LoVo (cell line): ENCODE results near the gene ESYT2.

Source experiments
- DNase-seq: peaks from one replicate; pipeline ENCODE4 v3.0.0-alpha.2; 2016; ENCODE audit warnings: low spot score

ESYT2 gene

DNA sequence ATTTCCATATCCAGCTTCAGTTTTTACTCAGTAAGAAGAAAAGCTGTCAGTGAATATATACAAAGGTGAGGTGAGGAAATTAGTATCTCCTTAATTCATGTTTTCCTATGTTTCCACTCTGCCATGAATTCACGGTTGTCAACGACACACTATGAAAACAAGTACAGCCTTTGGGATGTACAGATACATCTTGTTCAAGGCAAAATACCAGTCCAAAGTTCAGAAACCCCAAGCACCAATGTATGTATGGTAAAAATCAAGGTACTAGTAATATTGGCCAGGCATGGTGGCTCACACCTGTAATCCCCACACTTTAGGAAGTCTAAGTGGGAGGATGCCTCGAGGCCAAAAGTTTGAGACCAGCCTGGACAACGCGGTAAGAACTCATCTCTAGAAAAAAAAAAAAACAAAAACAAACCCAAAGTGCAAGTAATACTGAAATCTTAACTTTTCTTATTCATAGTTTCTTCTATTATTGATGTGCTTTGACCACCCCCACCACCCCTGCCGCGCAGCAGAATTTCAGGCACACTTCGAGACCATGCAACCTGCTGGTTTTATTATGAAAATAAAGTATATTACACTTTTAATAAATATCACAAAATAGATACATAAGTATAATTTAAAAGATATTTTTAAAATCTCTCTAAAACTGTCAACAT, 3.5 kb downstream of the ESYT2 start:
- DNase-seq = no peak

DNA sequence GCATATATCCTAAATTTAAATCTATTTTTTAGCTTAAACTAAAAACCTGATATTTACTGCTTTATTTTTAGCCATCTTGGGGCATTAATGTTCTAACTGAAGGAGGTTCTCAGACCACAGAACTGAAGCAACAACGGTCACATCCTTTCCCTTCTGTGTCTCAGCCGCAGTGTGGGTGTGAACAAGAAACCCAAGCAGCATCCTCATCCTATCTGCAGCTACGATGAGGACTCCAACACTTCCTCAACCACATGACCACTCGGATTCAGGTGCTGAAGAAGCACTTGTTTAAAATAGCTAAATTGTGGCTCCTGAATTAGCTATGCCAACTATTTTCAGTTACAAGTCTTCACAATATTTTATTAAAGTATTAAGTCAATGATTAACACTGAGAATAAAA, 5.3 kb downstream of the ESYT2 start:
- DNase-seq = no peak

DNA sequence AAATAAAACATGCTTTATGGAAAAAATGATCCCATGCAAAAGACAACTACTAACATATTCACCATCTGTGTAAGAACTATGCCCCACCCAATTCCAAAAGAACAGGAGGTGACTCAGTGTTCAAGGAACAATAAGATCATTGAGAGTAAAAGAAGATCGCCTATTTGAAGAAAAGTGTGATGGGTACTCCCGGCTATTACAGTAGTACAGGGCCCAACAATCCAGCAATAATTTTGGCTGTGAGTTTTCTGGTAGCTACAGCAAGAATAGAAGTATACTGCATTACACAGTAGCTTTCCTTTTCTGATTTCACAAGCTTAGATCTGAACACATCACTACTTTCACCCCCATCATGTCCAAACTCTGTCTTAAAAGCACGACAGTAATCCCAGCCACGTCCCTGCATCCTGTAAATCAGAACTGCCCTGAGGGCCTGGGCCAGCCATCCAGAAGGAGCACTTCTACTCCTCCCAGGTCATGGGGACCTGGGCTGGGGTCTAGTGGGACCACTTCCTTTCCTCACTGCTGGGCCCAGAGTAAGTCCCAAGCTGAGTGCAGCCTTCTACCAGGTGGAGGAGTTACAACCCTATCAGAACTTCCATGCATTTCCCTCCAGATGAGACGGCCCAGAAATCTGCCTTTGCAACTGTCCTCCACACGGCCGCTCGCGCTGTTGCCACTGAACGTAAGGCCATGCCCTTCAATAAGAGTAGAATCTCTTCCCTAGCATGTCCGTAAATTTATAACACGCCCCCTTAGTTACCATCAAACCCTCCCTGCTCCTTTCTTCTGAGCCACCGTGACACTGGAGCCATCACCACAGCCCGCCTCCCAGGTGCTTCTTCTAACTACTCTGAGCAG, 7.9 kb downstream of the ESYT2 start:
- peak; percentile 88 for DNase-seq

DNA sequence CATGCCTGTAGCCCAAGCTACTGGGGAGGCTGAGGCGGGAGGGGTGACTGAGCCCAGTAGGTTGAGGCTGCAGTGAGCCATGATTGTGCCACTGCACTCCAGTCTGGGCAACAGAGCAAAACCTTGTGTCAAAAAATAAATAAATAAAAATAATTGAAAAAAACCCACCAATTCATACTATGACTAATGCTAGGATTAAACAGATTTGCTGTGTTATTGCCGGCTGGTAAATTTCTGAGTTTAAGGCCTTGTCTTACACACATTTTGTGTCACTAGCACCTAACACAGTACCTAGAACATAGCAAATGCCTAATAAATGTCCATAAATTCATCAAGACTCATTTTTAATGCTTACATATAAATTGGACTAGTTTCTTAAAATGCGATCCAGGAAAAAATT, 8.7 kb downstream of the ESYT2 start:
- peak; percentile 2 for DNase-seq

DNA sequence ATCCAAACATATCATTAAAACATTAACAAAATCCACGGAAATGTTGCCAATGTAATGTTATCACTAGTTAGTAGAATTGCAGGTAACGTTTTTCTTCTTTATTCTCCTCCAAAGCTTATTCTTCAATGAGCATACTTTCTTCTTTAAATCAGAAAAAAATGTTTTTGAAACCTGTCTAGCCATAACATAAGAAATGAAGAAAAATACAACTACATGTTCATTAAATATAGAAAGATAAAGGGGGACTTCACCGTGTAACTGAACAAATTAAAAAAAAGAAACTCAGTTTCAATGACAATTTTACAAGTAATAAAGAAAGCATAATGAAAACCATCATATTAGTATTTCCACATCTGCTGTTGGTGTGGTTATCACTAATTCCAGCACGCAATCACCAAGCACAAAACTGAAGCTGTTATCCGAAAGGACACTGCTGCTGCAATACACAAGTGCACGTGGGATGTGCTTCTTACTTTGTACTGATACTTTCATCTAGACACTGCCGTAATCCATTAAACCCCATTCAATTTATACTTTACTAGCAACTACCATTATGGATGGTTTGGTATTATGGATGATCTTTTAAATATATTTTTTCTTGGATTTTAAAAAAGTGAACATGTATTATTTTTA, 9.6 kb downstream of the ESYT2 start:
- no peak for DNase-seq

DNA sequence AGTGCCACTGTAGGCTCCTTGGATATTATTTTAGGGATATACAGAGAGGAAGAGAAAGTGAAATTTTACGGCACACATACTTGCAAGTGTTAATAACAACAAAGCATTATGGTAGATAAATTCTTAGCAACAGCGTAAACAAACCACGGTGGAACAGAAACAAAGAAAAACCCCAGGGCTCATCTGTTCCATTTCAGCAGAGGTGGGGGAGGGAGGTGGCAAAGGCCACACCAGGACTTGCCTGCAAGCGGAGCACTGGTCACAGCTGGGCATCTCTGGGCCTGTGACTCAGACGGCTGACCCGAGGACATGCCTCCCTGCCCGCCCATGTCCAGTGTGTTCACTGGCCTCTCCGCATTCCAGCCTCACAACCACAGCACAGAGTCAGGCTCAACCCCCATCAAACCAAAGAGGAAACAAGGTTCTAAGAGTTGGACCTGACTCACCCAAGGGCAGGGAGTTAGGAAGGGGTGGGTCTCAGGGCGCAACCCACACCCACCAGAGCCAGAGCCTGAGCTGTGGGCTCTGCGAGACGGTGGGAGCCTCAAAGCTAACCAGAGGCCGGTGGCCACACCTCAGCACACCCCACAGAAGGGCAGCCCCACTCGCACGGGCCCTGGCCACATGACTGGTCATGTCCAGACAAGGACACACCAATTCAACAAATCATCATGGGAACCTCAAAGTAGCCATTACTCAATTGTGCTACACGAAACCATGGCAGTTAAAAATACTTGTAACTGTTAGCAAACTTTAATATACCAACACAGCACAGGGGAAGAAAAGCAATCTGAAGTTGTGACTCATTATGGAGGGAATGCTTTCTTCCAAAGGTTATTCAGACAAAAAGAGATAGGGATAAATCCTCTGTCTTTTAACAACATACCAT, 10.7 kb downstream of the ESYT2 start:
- peak; percentile 95 for DNase-seq

DNA sequence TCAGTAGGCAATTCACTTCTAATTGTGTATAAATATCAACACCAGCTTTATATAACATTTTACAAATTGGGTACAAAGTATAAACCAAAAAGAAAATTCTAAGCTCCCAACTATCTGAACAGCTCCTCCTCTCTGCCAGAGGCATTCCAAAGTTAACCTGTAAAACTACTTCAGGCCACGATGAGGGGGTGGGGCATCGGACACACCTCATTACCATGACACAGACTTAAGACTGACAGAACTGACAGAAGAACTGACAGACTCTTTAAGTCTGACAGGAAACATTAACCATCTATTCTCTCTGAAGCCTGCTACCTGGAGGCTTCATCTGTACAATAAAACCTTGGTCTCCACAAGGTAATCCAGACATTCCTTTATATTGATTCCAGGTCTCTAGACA, 12.3 kb downstream of the ESYT2 start:
- peak; percentile 72 for DNase-seq

DNA sequence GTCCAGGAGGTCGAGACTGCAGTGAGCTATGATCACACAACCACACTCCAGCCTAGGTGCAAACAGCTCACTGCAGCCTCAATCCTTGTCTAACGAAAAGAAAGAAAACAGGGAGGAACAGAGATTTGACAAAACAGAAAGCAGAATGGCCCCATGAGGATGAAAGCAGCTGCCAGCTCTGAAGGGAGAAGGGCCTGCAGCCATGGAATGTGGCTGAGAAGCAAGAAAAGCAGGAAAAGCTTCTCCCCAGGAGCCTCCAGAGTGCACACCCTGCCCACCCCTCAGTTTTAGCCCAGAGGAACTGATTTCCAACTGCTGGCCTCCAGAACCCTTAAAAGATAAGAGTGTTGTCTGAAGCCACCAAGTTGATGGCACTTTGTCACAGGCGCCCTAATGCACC, 13.0 kb downstream of the ESYT2 start:
- no peak for DNase-seq

DNA sequence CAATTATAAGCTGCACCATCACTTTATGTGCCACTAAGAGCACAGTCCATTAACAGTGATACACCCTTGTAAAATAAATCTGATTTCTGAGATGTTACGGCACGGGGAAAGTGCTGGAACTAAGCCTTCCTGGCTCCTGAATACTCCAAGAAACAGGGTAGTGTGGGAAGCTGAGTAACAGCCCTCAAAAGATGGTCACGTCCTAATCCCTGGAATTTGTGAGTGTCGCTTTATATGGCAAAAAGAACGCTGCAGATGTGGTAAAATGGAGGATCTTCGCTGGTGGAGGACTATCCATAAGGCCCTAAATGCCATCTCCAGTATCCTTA, 13.5 kb downstream of the ESYT2 start:
- DNase-seq = no peak

DNA sequence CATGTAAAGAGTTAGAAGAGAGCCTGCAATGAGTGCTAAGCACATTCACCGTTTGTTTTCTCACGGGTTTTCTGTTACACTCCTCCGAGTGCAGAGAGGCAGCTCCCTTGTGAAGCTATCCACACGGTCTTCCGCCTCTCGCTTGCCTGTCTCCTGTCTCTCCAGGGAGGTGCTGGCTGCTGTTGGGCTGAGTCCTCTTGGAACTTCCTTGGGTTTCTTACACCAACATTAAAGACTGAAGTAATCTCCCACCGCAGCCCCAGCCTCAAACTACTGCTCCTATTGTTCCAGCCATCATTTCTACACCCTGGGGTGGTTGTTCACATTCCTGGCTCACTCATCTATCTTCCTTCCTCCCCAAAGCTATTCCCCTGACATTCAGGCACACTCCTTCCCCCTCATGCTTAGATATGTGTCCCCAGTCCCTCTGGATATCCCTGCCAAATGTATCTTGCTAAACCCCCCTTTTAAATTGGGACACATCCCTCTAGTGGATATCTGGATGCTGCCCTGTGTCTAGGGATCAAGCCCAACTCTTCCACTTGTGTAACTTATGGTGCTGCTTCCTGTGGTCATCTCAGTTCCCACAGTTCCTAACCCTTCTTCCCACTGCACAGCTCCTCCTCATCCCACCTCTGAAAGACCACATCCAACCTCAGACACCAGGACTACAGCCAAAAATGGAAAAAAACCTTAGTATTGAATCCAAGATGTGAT, 14.1 kb downstream of the ESYT2 start:
- DNase-seq = no peak

DNA sequence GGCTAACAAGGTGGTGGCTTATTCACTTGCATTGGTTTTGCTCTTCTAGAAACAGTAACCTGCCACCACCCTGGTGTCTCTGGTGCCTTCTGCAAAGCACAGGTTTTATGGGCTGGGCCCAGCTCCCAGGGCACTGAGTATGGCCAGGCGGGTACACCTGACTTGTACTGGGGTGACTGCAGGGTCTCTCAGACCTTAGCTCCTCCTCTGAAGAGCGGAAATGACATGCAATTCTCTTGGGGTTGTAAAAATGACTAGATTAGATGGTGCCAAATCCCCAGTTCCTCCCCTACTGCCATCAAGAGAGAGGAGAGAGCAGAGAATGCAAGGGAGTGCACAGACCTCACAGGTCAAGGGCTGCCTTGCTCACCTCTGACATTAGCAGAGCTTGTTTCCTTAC, 14.7 kb downstream of the ESYT2 start:
- DNase-seq = no peak

DNA sequence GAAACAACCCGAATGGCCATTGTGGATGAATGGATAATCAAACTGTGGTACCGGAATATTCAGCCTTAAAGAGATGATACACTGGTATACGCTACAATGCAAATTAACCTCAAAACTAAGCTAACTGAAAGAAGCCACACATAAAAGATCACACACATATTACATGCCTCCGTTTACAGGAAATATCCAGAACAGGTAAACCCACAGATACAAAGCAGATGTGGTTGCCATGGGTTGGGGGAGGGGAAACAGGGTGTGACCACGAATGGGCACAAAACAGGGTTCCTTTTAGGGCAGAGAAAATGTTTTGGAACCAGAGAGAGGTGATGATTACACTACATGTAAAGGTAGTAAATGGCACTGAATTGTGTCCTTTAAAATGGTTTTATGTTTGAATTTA, 16.6 kb downstream of the ESYT2 start:
- DNase-seq = no peak

DNA sequence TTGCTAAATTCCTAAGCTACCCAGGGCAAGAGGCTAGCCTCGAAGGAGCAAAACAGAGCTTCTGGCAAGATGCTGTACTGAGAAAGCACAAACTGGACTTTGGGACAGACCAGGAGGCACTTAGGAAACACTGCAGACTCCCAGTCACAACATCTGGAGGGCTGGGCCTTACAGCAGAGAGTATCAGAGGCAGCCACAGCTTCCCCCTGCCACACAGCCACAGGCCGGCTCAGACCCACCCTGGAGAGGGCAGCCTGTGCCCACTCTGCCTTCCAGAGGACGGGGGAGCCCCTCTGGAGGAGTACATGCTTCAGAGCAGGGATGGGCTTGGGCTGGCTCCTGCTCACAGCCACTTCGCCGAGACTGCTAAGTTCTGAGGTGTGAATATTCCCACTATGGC, 17.4 kb downstream of the ESYT2 start:
- no peak for DNase-seq

DNA sequence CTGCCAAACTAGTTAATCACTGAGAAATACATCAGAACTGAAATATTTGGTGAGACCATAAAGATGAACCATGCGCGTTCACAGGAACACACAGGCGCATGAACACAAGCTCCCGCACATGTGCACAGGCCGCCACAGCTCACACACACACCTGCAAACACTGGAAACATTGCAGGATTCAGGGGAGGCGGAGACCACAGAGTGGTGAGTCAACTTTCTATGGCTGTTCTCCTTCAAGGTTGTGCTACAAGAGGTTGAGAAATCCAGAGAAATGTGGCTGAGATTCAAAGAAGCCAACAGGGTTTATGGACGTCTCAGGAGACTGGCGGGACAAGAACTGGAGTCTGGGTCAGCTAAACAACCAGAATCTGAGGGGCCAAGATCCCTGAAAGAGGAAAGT, 17.8 kb downstream of the ESYT2 start:
- peak; percentile 19 for DNase-seq

DNA sequence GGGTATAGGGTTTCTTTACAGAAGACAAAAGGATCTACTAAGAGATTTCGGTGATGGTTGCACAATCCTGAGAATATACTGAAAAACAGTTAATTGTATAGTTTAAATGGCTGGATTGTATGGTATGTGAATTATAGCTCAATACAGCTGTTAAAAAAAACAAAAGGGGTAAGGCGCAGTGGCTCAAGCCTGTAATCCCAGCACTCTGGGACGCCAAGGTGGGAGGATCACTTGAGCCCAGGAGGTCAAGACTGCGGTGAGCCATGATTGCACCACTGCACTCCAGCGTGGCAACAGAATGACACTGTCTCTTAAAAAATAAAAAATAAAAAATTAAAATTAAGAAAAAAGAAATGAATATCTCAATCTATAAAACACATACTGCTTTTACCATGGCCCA, 18.5 kb downstream of the ESYT2 start:
- no peak for DNase-seq

DNA sequence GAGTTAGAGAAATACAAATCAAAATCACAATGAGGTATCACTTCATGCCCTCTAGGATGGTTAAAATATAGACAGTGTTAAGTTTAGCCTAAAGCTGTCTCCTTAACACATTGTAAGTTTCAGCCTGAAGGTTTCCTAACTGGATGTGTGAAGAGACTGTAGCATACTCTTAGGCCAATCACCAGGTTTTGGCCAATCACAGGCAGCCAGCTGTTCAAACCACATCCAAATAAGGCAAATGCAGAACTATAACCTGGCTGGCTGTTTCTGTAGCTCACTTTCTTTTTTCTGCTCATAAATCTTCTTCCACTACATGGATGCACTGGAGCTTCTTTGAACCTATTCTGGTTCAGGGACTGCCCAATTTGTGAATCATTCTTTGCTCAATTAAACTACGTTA, 19.7 kb downstream of the ESYT2 start:
- DNase-seq = no peak

DNA sequence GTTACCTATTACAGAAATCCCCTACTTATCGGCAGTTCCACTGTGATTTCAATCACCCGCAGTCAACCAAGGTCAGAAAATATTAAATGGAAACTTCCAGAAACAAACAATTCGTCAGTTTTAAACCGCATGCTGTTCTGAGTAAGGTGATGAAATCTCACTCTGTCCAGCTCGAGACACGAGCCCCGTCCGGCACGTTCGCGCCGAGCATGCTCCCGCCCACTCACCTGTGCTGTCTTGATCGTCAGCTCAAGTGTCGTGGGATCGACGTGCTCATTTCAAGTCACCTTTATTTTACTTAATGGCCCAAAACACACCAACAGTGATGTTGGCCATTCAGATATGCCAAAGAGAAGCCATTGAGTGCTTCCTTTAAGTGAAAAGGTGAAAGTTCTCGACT, 21.2 kb downstream of the ESYT2 start:
- no peak for DNase-seq

DNA sequence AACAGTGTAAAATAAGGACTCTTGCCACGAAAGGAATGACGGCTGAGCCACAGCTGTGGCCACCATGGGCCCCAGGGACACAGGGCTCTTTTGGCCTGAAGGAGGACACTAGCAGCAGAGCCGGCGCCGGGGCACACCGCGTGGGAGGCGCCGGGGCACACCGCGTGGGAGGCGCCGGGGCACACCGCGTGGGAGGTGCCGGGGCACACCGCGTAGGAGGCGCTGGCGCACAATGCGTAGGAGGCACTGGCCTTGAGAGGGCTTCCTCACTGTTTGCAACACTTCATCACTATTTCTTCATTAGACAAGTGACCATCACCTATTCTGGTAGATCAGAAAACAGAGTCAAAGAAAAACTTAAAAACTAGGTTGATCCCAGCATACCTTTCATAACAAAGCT, 23.4 kb downstream of the ESYT2 start:
- no peak for DNase-seq

DNA sequence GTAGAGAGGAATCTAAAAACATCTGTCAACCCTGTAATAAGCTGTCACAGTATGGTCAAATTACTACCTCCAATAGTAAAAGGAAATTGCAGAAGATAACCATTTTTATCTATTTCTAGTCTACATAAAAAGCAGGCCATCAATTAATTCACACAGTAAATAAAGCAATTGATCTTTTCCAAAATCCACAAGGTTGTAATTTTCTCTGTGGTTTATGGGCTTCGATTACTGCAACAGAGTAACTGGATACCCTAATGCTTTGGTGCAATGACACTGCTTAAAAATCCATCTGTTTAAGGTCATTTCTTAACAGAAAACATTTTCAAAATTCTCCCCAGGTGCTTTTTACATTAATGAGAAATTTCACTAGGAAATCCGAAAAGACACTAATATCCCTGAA, 23.9 kb downstream of the ESYT2 start:
- DNase-seq = no peak

DNA sequence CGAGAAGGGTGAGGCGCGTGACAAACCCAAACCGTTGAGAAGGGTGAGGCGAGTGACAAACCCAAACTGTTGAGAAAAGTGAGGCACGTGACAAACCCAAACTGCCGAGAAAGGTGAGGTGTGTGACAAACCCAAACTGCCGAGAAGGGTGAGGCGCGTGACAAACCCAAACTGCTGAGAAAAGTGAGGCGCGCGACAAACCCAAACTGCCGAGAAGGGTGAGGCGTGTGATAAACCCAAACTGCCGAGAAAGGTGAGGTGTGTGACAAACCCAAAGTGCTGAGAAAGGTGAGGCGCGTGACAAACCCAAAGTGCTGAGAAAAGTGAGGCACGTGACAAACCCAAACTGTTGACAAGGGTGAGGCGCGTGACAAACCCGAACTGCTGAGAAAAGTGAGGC, 25.0 kb downstream of the ESYT2 start:
- no peak for DNase-seq

DNA sequence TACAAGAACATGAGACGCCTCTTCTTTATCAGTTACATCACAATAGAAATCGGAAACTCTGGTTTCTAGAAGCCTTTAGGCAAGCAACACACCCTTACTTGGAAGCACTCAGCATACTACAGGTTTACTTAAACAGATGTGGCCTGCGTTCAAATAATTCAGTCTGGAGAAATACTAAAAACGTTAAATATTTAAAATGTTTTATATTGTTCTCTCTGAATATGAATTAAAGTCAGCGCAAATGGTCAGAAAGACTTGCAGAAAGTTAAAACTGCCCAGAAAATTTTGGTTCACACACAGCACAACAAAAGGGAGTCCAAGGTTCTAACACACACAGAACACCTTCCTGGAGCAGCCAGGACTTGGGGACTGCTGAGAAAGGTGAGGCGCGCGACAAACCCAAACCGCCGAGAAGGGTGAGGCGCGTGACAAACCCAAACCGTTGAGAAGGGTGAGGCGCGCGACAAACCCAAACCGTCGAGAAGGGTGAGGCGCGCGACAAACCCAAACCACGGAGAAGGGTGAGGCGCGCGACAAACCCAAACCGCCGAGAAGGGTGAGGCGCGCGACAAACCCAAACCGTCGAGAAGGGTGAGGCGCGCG, 25.8 kb downstream of the ESYT2 start:
- DNase-seq = no peak
